Measurements from ENCODE around the gene KLF17.
A peak's percentile ranks its signal among the peaks of the same experiment; 100 is the strongest.

KLF17 gene

GRCh38 chr1:44157903-44158302, 39.3 kb downstream of the KLF17 start:
- in situ Hi-C loops (cut with HindIII; ENCODE audit: low sequenced_read_pairs): no loop called here
- H3K4me3 ChIP-seq (ENCODE audit: low read depth, low read length): no peak overlapping the region
- TF ChIP-seq, protein P1, sequence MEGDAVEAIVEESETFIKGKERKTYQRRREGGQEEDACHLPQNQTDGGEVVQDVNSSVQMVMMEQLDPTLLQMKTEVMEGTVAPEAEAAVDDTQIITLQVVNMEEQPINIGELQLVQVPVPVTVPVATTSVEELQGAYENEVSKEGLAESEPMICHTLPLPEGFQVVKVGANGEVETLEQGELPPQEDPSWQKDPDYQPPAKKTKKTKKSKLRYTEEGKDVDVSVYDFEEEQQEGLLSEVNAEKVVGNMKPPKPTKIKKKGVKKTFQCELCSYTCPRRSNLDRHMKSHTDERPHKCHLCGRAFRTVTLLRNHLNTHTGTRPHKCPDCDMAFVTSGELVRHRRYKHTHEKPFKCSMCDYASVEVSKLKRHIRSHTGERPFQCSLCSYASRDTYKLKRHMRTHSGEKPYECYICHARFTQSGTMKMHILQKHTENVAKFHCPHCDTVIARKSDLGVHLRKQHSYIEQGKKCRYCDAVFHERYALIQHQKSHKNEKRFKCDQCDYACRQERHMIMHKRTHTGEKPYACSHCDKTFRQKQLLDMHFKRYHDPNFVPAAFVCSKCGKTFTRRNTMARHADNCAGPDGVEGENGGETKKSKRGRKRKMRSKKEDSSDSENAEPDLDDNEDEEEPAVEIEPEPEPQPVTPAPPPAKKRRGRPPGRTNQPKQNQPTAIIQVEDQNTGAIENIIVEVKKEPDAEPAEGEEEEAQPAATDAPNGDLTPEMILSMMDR (IDR thresholded peaks at IDR 0.05; ENCODE audit: low read depth, low read length): no peak
- DNase-seq (ENCODE audit: low read depth, low spot score): no peak

GRCh38 chr1:44158871-44159270, 40.2 kb downstream of the KLF17 start:
- in situ Hi-C loops (cut with HindIII; ENCODE audit: low sequenced_read_pairs): no loop called here
- TF ChIP-seq, protein P1 (IDR thresholded peaks at IDR 0.05; ENCODE audit: low read depth, low read length): no peak
- no peak overlapping the region for H3K4me3 ChIP-seq (ENCODE audit: low read depth, low read length)
- no peak for DNase-seq (ENCODE audit: low read depth, low spot score)

DNA sequence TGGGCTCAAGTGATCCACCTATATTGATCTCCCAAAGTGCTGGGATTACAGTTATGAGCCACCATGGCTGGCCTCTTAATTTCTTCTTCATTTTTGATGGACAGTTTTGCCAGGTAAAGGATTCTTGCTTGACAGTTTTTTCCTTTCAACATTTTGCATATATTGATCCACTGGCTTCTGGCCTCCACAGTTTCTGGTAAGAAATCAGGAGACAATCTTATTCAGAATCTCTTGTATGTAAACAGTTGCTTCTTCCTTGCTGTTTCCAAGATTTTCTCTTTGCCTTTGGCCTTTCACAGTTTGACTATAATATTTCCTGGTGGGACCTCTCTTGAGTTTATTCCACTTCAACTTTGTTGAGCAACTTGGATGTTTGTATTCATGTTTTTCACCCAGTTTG, 42.9 kb downstream of the KLF17 start:
- DNase-seq (ENCODE audit: low read depth, low spot score): no peak
- no peak overlapping the region for H3K4me3 ChIP-seq (ENCODE audit: low read depth, low read length)
- in situ Hi-C loops (cut with HindIII; ENCODE audit: low sequenced_read_pairs): no loop called here
- TF ChIP-seq, protein P1 (IDR thresholded peaks at IDR 0.05; ENCODE audit: low read depth, low read length): no peak

GRCh38 chr1:44168520-44169098, 50.0 kb downstream of the KLF17 start:
- in situ Hi-C loops (cut with HindIII; ENCODE audit: low sequenced_read_pairs): no loop called here

DNA sequence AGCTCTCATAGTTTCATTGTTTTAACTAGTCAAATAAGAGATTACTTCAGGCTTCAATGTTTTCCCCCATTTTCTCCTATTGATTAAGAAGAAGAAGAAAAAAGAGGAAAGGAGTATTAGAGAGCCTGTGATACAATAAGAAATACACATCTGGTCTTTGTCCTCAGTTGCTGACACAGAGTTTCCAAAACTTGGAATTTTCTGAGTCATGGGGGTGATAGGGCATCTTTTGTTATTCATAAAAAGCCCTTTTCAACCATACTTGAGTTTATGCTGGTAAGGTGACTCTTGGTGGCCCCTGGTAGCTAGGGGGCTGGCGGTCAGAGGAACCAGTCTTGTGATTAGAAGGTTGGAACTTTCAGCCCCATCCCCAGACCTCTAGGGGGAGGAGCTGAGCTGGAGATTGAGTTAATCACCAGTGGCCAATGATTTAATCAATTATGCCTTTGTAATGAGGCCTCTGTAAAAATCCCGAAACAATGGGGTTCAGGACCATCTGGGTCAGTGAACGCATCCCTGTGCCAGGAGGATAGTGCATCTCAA, 51.7 kb downstream of the KLF17 start:
- no peak overlapping the region for H3K4me3 ChIP-seq (ENCODE audit: low read depth, low read length)
- DNase-seq (ENCODE audit: low read depth, low spot score): no peak
- TF ChIP-seq, protein P1 (IDR thresholded peaks at IDR 0.05; ENCODE audit: low read depth, low read length): peak; percentile 21
- in situ Hi-C loops (cut with HindIII; ENCODE audit: low sequenced_read_pairs): no loop called here

More at GRCh38 chr1:44168520-44169098, 50.0 kb downstream of the KLF17 start:
- DNase-seq (ENCODE audit: low read depth, low spot score): no peak
- TF ChIP-seq, protein P1 (IDR thresholded peaks at IDR 0.05; ENCODE audit: low read depth, low read length): no peak
- H3K4me3 ChIP-seq (ENCODE audit: low read depth, low read length): no peak overlapping the region

GRCh38 chr1:44174630-44175029, 56.0 kb downstream of the KLF17 start:
- DNase-seq (ENCODE audit: low read depth, low spot score): no peak
- H3K4me3 ChIP-seq (ENCODE audit: low read depth, low read length): no peak overlapping the region
- in situ Hi-C loops (cut with HindIII; ENCODE audit: low sequenced_read_pairs): no loop called here
- TF ChIP-seq, protein P1 (IDR thresholded peaks at IDR 0.05; ENCODE audit: low read depth, low read length): no peak

Measured in astrocyte of the spinal cord (primary cell).